Measurements from ENCODE around the gene FCN1.

DNA sequence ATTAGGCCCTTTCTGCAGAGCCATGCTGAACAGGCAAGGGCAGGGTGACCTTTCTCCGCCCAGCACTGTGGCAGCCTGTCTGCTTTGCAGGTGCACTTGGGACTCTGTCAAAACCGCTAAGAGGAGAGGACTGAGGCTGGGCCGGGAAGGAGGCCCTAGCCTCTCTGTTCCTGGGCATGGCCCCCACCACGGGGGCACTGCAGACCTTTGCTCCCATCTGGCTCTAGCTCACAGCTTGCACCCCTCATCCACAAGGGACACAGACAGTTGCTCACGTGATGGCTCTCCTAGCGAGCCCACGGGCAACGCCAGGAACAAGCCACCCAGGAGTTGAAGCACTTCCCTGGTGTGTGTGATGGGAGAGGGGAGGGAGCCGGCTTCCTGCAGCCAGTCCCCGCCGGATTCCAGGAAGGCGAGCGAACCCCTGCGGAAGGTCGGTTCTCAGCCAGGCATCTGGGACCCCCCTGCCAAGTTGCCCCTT is 43.0 kb upstream of the FCN1 start:
- TF ChIP-seq POLR2A (IDR thresholded peaks at IDR 0.05; ENCODE audit: extremely low read depth, insufficient read length): no peak
- TF ChIP-seq, protein P1, sequence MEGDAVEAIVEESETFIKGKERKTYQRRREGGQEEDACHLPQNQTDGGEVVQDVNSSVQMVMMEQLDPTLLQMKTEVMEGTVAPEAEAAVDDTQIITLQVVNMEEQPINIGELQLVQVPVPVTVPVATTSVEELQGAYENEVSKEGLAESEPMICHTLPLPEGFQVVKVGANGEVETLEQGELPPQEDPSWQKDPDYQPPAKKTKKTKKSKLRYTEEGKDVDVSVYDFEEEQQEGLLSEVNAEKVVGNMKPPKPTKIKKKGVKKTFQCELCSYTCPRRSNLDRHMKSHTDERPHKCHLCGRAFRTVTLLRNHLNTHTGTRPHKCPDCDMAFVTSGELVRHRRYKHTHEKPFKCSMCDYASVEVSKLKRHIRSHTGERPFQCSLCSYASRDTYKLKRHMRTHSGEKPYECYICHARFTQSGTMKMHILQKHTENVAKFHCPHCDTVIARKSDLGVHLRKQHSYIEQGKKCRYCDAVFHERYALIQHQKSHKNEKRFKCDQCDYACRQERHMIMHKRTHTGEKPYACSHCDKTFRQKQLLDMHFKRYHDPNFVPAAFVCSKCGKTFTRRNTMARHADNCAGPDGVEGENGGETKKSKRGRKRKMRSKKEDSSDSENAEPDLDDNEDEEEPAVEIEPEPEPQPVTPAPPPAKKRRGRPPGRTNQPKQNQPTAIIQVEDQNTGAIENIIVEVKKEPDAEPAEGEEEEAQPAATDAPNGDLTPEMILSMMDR (IDR thresholded peaks at IDR 0.05; ENCODE audit: low read depth, low read length): no peak
- no peak for TF ChIP-seq MYC (IDR thresholded peaks at IDR 0.05; ENCODE audit: low read depth, low read length)

Data from NB4 (cell line).